ENCODE measurements around the gene ACSF2.

The ACSF2 gene

DNA sequence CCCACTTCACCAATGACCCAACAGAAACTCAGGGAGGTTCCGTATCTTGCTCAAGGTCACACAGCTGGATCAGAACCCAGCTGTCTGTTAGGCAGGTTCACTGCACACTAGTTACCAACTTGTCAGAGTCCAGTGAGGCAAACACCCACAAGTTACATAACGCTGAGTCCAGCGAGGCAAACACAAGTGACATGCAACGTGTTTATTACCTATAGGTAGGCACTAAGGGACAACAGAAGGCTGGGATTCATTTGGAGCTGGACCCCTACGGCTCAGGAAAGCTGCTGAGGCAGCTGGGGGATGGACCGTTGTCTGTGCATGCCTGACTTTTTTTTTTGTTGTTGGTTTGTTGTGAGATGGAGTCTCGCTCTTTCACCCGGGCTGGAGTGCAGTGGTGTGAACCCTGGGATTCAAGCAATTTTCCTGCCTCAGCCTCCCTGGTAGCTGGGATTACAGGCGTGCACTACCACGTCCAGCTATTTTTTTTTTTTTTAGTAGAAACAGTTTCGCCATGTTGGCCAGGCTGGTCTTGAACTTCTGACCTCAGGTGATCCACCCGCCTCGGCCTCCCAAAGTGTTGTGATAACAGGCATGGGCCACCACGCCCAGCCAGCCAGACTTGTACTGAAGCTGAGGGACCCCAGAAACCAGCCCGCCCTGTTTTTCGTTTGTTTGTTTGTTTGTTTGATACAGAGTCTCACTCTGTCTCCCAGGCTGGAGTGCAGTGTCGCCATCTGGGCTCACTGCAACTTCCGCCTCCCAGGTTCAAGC, 50.7 kb downstream of the ACSF2 start:
- Histone ChIP-seq H3K36me3 (ENCODE audit: control insufficient read depth, low read depth, low read length) (peaks cover 6% of the 10 kb centered on the region), H3K4me1 (ENCODE audit: control insufficient read depth, low read depth, low read length) (no peaks in the 10 kb centered on the region), H3K9ac (ENCODE audit: low read length) (no peak overlapping the region), H3K4me3 (ENCODE audit: low read length) (no peak overlapping the region), H3K9me3 (ENCODE audit: control insufficient read depth, low read depth, low read length) (no peaks in the 10 kb centered on the region), H3K27ac (ENCODE audit: low read length) (no peak overlapping the region), H3K27me3 (ENCODE audit: control insufficient read depth, insufficient read depth, low read length) (peaks cover 30% of the 10 kb centered on the region)

DNA sequence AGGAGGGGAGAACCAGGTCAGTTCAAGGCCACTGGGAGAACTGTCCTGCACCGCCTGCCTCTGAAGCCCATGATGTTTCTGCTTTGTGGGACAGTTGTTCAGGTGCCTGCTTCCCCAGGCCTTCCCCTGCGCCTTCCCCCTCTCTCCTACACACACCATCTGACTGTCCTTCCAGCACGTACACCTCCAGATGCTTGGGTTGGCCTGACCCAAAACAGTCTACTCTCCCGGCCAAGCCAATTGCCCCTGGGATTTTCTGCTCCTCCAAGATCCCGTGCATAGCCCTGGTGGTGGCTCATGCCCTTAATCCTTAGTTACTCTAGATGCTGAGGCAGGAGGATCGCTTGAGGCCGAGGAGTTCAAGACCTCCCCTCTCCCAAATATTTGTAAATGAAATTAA, 52.0 kb downstream of the ACSF2 start:
- H3K36me3 ChIP-seq (ENCODE audit: control insufficient read depth, low read depth, low read length): peaks cover 6% of the 10 kb centered on the region
- H3K4me3 ChIP-seq (ENCODE audit: low read length): peak overlapping the region; percentile 88
- H3K9me3 ChIP-seq (ENCODE audit: control insufficient read depth, low read depth, low read length): no peaks in the 10 kb centered on the region
- peaks cover 30% of the 10 kb centered on the region for H3K27me3 ChIP-seq (ENCODE audit: control insufficient read depth, insufficient read depth, low read length)
- H3K4me1 ChIP-seq (ENCODE audit: control insufficient read depth, low read depth, low read length): no peaks in the 10 kb centered on the region
- peak overlapping the region; percentile 80 for H3K9ac ChIP-seq (ENCODE audit: low read length)
- H3K27ac ChIP-seq (ENCODE audit: low read length): no peak overlapping the region

DNA sequence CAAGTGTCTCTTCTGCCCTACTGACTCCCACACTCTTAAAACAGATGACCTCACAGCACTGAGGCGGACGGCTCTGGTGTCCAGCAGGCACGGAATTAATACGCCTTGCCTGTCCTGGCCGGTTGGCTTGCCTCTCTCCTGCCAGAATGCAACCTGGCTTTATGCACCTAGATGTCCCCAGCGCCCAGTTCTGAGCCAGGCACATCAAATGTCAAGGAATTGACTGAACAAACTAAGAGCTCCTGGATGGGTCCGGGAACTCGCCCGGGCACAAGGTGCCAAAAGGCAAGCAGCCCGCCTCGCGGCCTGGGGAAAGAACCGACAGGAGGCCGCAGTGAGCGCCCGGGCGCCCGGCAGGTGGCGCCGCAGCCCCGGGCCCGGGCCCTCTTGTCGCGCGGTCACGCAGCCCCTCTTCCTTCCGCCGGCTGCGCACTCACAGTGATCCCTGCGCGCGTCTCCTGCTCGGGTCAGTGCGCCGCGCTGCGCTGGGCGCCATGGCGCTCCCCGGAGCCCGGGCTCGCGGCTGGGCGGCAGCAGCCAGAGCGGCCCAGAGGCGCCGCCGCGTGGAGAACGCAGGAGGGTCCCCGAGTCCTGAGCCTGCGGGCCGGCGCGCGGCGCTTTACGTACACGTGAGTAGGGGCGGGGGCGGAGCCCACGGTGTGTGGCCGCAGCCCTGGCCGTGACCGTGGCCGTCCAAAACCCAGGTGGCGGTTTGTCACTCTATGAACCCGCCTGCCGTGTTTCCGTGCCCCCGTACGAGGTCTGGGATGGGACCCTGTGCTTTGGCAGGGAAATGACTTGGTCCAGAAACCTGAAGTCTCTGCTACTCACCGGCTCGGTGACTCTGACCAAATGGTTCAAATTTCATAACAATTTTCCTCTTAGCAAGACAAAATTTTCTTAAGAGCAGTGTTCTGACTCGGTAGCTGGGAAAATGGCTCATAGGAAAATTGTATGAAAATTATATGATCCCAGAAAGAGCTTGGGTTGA, 52.7 kb downstream of the ACSF2 start, which contains the start of gene RSAD1:
TSS of gene RSAD1 (plus strand) at position 470 of the 991 bp plus-strand sequence. CDS start at position 495, 25 bp downstream.
- H3K27me3 ChIP-seq (ENCODE audit: control insufficient read depth, insufficient read depth, low read length): peaks cover 30% of the 10 kb centered on the region
- H3K27ac ChIP-seq (ENCODE audit: low read length): no peak within 1 kb of the TSS
- peaks cover 10% of the 10 kb centered on the region for H3K36me3 ChIP-seq (ENCODE audit: control insufficient read depth, low read depth, low read length)
- H3K4me3 ChIP-seq (ENCODE audit: low read length): peak within 1 kb of the TSS; percentile 88
- no peaks in the 10 kb centered on the region for H3K9me3 ChIP-seq (ENCODE audit: control insufficient read depth, low read depth, low read length)
- H3K9ac ChIP-seq (ENCODE audit: low read length): peak within 1 kb of the TSS; percentile 80
- H3K4me1 ChIP-seq (ENCODE audit: control insufficient read depth, low read depth, low read length): no peaks in the 10 kb centered on the region

DNA sequence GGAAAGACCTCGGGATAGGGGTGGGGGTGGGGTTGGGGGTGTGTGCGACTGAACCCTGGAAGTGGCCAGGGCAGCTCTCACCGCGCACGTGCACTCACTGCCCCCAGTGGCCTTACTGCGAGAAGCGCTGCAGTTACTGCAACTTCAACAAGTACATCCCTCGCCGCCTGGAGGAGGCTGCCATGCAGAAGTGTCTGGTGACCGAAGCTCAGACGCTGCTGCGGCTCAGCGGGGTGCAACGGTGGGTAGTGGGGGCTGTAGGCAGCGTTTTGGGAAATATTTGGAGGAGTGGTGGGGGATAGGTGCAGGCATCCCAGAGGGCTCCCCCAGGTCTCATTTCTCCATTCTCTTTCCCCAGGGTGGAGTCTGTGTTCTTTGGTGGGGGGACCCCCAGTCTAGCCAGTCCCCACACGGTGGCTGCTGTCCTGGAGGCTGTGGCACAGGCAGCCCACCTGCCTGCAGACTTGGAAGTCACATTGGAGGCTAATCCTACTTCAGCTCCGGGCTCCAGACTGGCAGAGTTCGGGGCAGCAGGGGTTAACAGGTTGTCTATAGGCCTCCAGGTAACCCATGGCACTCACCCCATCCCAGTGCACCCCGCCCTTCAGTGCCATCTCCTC, 53.6 kb downstream of the ACSF2 start:
- no peaks in the 10 kb centered on the region for H3K9me3 ChIP-seq (ENCODE audit: control insufficient read depth, low read depth, low read length)
- peak overlapping the region; percentile 88 for H3K4me3 ChIP-seq (ENCODE audit: low read length)
- H3K27ac ChIP-seq (ENCODE audit: low read length): no peak overlapping the region
- H3K27me3 ChIP-seq (ENCODE audit: control insufficient read depth, insufficient read depth, low read length): peaks cover 30% of the 10 kb centered on the region
- H3K4me1 ChIP-seq (ENCODE audit: control insufficient read depth, low read depth, low read length): no peaks in the 10 kb centered on the region
- peak overlapping the region; percentile 80 for H3K9ac ChIP-seq (ENCODE audit: low read length)
- H3K36me3 ChIP-seq (ENCODE audit: control insufficient read depth, low read depth, low read length): peaks cover 17% of the 10 kb centered on the region

DNA sequence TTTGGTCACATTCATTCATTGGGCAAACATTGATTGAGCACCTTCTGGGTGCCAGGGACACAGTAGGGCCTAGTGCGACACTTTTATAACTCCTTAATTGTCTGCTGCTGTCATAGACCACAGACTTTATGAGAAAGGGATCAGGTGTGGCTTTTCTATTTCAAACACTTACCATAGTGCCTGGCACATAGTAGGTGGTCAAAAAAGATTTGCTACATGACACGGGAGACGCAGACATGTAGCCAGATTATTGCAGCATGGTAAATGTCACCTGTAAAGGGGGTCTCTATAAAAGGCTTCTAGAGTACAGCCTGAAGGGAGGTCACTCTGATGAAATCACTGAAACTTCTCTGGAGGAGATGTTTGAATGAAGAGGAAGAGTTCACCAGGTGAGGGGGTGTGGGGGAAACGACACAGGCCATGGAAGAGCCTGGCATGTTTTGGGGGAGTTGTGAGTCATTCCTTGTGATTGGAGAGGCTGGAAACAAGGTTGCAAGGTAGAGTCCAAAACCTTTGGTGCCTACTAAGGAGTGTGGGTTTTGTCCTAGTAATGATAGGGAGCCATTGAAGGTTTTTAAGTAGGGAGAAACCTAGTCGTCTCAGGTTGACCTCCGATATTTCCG, 54.2 kb downstream of the ACSF2 start:
- Histone ChIP-seq H3K27me3 (ENCODE audit: control insufficient read depth, insufficient read depth, low read length) (peaks cover 26% of the 10 kb centered on the region), H3K9ac (ENCODE audit: low read length) (no peak overlapping the region), H3K9me3 (ENCODE audit: control insufficient read depth, low read depth, low read length) (no peaks in the 10 kb centered on the region), H3K4me1 (ENCODE audit: control insufficient read depth, low read depth, low read length) (no peaks in the 10 kb centered on the region), H3K4me3 (ENCODE audit: low read length) (peak overlapping the region; percentile 4), H3K27ac (ENCODE audit: low read length) (no peak overlapping the region), H3K36me3 (ENCODE audit: control insufficient read depth, low read depth, low read length) (peaks cover 23% of the 10 kb centered on the region)

DNA sequence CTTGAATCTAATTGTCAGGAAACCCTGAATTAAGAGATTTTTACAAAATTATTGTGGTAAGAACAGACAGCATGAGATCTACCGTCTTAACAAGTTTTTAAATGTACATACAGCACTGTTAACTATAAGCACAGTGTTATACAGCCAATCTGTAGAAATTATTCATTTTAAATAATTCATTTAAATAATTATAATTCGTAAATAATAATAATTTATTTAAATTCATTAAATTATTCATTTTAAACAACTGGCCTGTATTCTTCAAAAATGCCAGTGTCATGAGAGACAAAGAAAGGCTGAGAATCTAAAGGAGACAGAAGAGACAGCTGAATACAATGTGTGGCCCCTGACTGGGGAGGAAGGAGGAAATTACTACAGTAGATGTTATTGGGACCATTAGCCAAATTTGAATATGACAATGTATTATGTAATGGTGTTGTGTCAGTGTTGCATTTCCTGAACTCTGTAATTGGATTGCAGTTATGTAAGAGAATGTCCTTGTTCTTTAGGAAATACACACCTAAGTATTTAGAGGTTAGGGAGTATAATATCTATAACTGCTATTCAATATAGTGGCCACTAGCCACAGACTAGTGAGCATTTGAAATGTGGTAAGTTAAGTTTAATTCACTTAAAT, 55.0 kb downstream of the ACSF2 start:
- Histone ChIP-seq H3K9me3 (ENCODE audit: control insufficient read depth, low read depth, low read length) (no peaks in the 10 kb centered on the region), H3K9ac (ENCODE audit: low read length) (no peak overlapping the region)

DNA sequence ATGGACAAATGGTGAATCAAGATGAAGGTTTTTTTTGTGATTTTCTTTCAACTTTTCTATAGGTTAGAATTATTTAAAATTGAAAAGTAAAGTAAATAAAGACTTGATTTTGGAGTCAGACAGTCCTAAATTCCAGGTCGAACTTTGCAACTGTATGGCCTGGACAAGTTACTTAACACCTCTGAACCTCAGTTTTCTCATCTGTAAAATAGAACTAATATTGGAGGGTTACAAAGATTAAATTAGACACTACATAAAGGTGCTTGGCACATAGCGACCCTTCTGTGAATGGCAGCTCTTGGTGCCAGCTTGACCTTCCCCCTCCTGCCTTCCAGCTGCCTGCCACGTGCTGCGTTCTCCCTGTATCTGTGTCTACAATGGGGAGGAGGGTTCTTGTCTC, 55.6 kb downstream of the ACSF2 start:
- H3K27me3 ChIP-seq (ENCODE audit: control insufficient read depth, insufficient read depth, low read length): peaks cover 16% of the 10 kb centered on the region

More for the DNA sequence above, 55.0 kb downstream of the ACSF2 start:
- no peak overlapping the region for H3K4me3 ChIP-seq (ENCODE audit: low read length)
- peaks cover 24% of the 10 kb centered on the region for H3K36me3 ChIP-seq (ENCODE audit: control insufficient read depth, low read depth, low read length)
- H3K27me3 ChIP-seq (ENCODE audit: control insufficient read depth, insufficient read depth, low read length): peaks cover 20% of the 10 kb centered on the region
- H3K4me1 ChIP-seq (ENCODE audit: control insufficient read depth, low read depth, low read length): no peaks in the 10 kb centered on the region
- no peak overlapping the region for H3K27ac ChIP-seq (ENCODE audit: low read length)

DNA sequence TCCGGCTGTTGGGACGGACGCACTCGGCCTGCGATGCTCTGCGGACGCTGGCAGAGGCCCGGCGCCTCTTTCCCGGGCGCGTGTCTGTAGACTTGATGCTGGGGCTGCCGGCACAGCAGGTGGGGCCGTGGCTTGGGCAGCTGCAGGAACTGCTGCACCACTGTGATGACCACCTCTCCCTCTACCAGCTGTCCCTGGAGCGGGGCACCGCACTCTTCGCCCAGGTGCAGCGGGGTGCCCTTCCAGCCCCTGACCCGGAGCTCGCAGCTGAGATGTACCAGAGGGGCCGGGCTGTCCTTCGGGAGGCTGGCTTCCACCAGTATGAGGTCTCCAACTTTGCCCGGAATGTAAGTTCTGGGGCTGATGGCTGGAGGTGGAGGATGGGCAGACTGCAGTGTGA, 56.1 kb downstream of the ACSF2 start:
- no peak overlapping the region for H3K9ac ChIP-seq (ENCODE audit: low read length)
- no peaks in the 10 kb centered on the region for H3K4me1 ChIP-seq (ENCODE audit: control insufficient read depth, low read depth, low read length)
- H3K27me3 ChIP-seq (ENCODE audit: control insufficient read depth, insufficient read depth, low read length): peaks cover 12% of the 10 kb centered on the region
- H3K36me3 ChIP-seq (ENCODE audit: control insufficient read depth, low read depth, low read length): peaks cover 24% of the 10 kb centered on the region
- H3K27ac ChIP-seq (ENCODE audit: low read length): no peak overlapping the region
- H3K4me3 ChIP-seq (ENCODE audit: low read length): no peak overlapping the region
- H3K9me3 ChIP-seq (ENCODE audit: control insufficient read depth, low read depth, low read length): no peaks in the 10 kb centered on the region

More for the DNA sequence above, 55.6 kb downstream of the ACSF2 start:
- Histone ChIP-seq H3K27ac (ENCODE audit: low read length) (no peak overlapping the region), H3K36me3 (ENCODE audit: control insufficient read depth, low read depth, low read length) (peaks cover 24% of the 10 kb centered on the region), H3K9ac (ENCODE audit: low read length) (no peak overlapping the region), H3K9me3 (ENCODE audit: control insufficient read depth, low read depth, low read length) (no peaks in the 10 kb centered on the region), H3K4me1 (ENCODE audit: control insufficient read depth, low read depth, low read length) (no peaks in the 10 kb centered on the region), H3K4me3 (ENCODE audit: low read length) (no peak overlapping the region)

DNA sequence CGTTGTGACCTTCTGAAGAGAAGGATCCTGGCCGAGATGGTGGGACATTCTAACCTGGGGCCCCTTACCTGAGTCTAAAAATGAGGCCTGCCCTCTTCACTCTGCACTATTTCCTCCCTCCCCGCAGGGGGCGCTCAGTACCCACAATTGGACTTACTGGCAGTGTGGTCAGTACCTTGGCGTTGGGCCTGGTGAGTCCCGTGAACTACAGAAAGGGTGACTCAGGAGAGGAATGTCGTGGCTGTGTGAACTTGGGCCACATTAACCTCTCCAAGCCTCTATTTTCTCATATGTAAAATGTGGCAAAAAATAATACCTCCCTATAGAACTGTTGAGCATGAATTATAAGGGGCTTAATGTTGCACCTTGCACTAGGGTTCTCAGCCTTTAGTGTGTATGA, 56.5 kb downstream of the ACSF2 start:
- H3K27me3 ChIP-seq (ENCODE audit: control insufficient read depth, insufficient read depth, low read length): peaks cover 9% of the 10 kb centered on the region
- no peaks in the 10 kb centered on the region for H3K9me3 ChIP-seq (ENCODE audit: control insufficient read depth, low read depth, low read length)
- H3K36me3 ChIP-seq (ENCODE audit: control insufficient read depth, low read depth, low read length): peaks cover 24% of the 10 kb centered on the region
- no peak overlapping the region for H3K27ac ChIP-seq (ENCODE audit: low read length)
- H3K4me1 ChIP-seq (ENCODE audit: control insufficient read depth, low read depth, low read length): no peaks in the 10 kb centered on the region
- no peak overlapping the region for H3K4me3 ChIP-seq (ENCODE audit: low read length)
- H3K9ac ChIP-seq (ENCODE audit: low read length): no peak overlapping the region

DNA sequence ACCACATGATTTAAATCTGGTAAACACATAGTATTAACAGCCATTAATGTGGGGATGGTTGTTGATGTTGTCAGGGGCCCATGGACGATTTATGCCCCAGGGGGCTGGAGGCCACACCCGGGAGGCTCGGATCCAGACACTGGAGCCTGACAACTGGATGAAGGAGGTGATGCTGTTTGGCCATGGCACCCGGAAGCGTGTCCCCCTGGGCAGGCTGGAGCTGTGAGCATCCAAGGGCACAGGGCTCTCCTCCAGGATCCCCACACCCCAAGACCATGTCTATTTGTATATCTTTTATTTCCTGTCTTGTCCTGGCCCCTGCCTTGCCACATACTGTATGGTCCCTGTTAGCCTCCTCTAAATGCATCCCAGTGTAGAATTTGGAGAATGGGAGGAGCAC, 57.2 kb downstream of the ACSF2 start:
- Histone ChIP-seq H3K27me3 (ENCODE audit: control insufficient read depth, insufficient read depth, low read length) (peaks cover 1% of the 10 kb centered on the region), H3K27ac (ENCODE audit: low read length) (no peak overlapping the region), H3K36me3 (ENCODE audit: control insufficient read depth, low read depth, low read length) (peaks cover 24% of the 10 kb centered on the region), H3K4me1 (ENCODE audit: control insufficient read depth, low read depth, low read length) (no peaks in the 10 kb centered on the region), H3K9me3 (ENCODE audit: control insufficient read depth, low read depth, low read length) (no peaks in the 10 kb centered on the region), H3K4me3 (ENCODE audit: low read length) (no peak overlapping the region), H3K9ac (ENCODE audit: low read length) (no peak overlapping the region)

Data from iPS-18a (cell line).